Keratinocyte (primary cell): ENCODE data around the gene GTSF1L. TPM values are rescaled to one million over a fixed set of nuclear protein-coding genes. Genes with fewer than 3 reads are reported as not detected.

ENCODE experiments used
- DNase-seq: peaks from one replicate; pipeline ENCODE4 v3.0.0-alpha.2; 2011; ENCODE audit warnings: low read depth, missing footprints, low spot score
- FAIRE-seq: peaks from 2 replicates; lab custom pipeline; 2011; peaks lifted over from hg19 to GRCh38; lab: Jason Lieb, UNC
- H2AFZ ChIP-seq: 2 replicates; pipeline ENCODE4 v1.6.0; 2012; ENCODE audit warnings: low read length, control low read depth, inconsistent platforms; ENCODE audit not compliant: control insufficient read depth
- H3K27ac ChIP-seq: 2 replicates; pipeline ENCODE4 v1.5.1; 2011; ENCODE audit warnings: low read length; ENCODE audit not compliant: control insufficient read depth, insufficient read depth
- H3K27me3 ChIP-seq: 3 replicates; pipeline ENCODE4 v1.6.0; 2011; ENCODE audit warnings: low read length; ENCODE audit not compliant: control insufficient read depth, insufficient read depth; ENCODE audit errors: extremely low read depth
- H3K36me3 ChIP-seq, 2 experiments: 2 replicates in 1 of 2; 3 replicates in 1 of 2; pipeline ENCODE4 v1.5.1; 2011; ENCODE audit warnings: low read length in 2 of 2, mild to moderate bottlenecking in 1 of 2; ENCODE audit not compliant: control insufficient read depth in 2 of 2, insufficient read depth in 2 of 2; ENCODE audit errors: extremely low read depth in 1 of 2
- H3K4me1 ChIP-seq: 3 replicates; pipeline ENCODE4 v1.5.1; 2011; ENCODE audit warnings: low read length; ENCODE audit not compliant: control insufficient read depth, insufficient read depth; ENCODE audit errors: extremely low read depth
- H3K4me2 ChIP-seq: 3 replicates; pipeline ENCODE4 v1.6.0; 2011; ENCODE audit warnings: low read depth, low read length; ENCODE audit not compliant: control insufficient read depth, insufficient read depth; ENCODE audit errors: extremely low read depth
- H3K4me3 ChIP-seq, 3 experiments: fragments of 200-600 bp in 1 of 3; sonication (generic) in 1 of 3; 2 replicates in 2 of 3; 3 replicates in 1 of 3; pipeline ENCODE4 v1.5.1; 2011 to 2016; ENCODE audit warnings: low read length in 3 of 3, mild to moderate bottlenecking in 3 of 3, control low read depth in 2 of 3, inconsistent platforms in 1 of 3, low read depth in 1 of 3, mixed read lengths in 1 of 3, mixed run types in 1 of 3, moderate library complexity in 1 of 3; ENCODE audit not compliant: control insufficient read depth in 2 of 3, insufficient read depth in 2 of 3; ENCODE audit errors: extremely low read depth in 1 of 3
- H3K79me2 ChIP-seq: 2 replicates; pipeline ENCODE4 v1.6.0; 2012; ENCODE audit warnings: low read length; ENCODE audit not compliant: control insufficient read depth, insufficient read depth
- H3K9ac ChIP-seq: 3 replicates; pipeline ENCODE4 v1.6.0; 2011; ENCODE audit warnings: low read length; ENCODE audit not compliant: control insufficient read depth, insufficient read depth; ENCODE audit errors: extremely low read depth
- H3K9me1 ChIP-seq: 3 replicates; pipeline ENCODE4 v1.6.0; 2011; ENCODE audit warnings: low read length; ENCODE audit not compliant: control insufficient read depth, insufficient read depth; ENCODE audit errors: extremely low read depth
- H3K9me3 ChIP-seq: 2 replicates; pipeline ENCODE4 v1.5.1; 2012; ENCODE audit warnings: low read depth, low read length; ENCODE audit not compliant: control insufficient read depth
- H4K20me1 ChIP-seq: 3 replicates; pipeline ENCODE4 v1.6.0; 2011; ENCODE audit warnings: low read length; ENCODE audit not compliant: control insufficient read depth, insufficient read depth; ENCODE audit errors: extremely low read depth
- CTCF ChIP-seq, 3 experiments: IDR thresholded peaks in 1 of 3; conservative IDR thresholded peaks in 1 of 3; optimal IDR thresholded peaks in 1 of 3; 2 replicates in 2 of 3; 3 replicates in 1 of 3; pipeline versions ENCODE3 to v1.5.1; 2011; ENCODE audit warnings: low read length in 3 of 3, mild to moderate bottlenecking in 3 of 3, moderate library complexity in 2 of 3, control low read depth in 1 of 3, inconsistent platforms in 1 of 3; ENCODE audit not compliant: insufficient read depth in 2 of 3; ENCODE audit errors: extremely low read depth in 1 of 3
- EZH2 ChIP-seq: IDR thresholded peaks from one replicate; pipeline ENCODE4 v1.6.1; 2012; ENCODE audit warnings: inconsistent platforms, mild to moderate bottlenecking, low read length, moderate library complexity
- dilution Hi-C: fragments of 300-500 bp; cut with MboI; formaldehyde crosslinking; loops from one replicate; pipeline ENCODE4 v1.7.0; 2020; ENCODE audit warnings: low sequenced_read_pairs; ENCODE audit not compliant: extremely low pct_ligation_motif_present
- polyA plus RNA-seq, 5 experiments: library from polyadenylated mRNA; depleted of rRNA in 3 of 5; stranded (reverse) in 3 of 5; stranded (forward) in 1 of 5; unstranded in 1 of 5; fragments of >200 nt; gene quantifications; 1 replicate in 1 of 5; 2 replicates in 3 of 5; 3 replicates in 1 of 5; pipeline versions ENCODE4 v1.2.1 to v1.2.3, GENCODE V29; 2011 to 2012; ENCODE audit warnings: missing spikeins in 2 of 5, low read depth in 1 of 5, low replicate concordance in 1 of 5

The GTSF1L gene
- polyA plus RNA-seq, 1 donor (not counting 4 experiments of a cell fraction or from before 2014, with no cell fraction given): not detected

- no peak overlapping the region for H2AFZ ChIP-seq
- no peak overlapping the region for H3K27ac ChIP-seq
- dilution Hi-C loops: no loop called here
- H3K4me1 ChIP-seq: peaks cover 7% of the 10 kb centered on the region
- H4K20me1 ChIP-seq: no peaks in the 10 kb centered on the region
- H3K9ac ChIP-seq: no peak overlapping the region
- no peaks in the 10 kb centered on the region for H3K79me2 ChIP-seq
- H3K4me3 ChIP-seq: no peak overlapping the region
- FAIRE-seq: no peak
- H3K9me3 ChIP-seq: no peaks in the 10 kb centered on the region
- H3K9me1 ChIP-seq: no peaks in the 10 kb centered on the region
- H3K4me2 ChIP-seq: no peak overlapping the region
- H3K36me3 ChIP-seq: no peaks in the 10 kb centered on the region
- TF ChIP-seq CTCF (optimal IDR thresholded peaks at IDR 0.05 in 1 of 3, IDR thresholded peaks at IDR 0.05 in 1 of 3, conservative IDR thresholded peaks at IDR 0.05 in 1 of 3; ENCODE audit: extremely low read depth in 1 of 3, insufficient read depth in 2 of 3, low read length in 3 of 3): no peak
- no peak for TF ChIP-seq EZH2
- H3K27me3 ChIP-seq: peaks cover 16% of the 10 kb centered on the region
- no peak for DNase-seq
These were observed 44.8 kb upstream of the GTSF1L start for GRCh38 chr20:43771503-43772190.

GRCh38 chr20:43770342-43770741 is 43.5 kb upstream of the GTSF1L start:
- Histone ChIP-seq H3K36me3 (no peaks in the 10 kb centered on the region), H3K4me2 (no peak overlapping the region), H3K27me3 (peaks cover 27% of the 10 kb centered on the region), H3K9me1 (no peaks in the 10 kb centered on the region), H3K4me3 (no peak overlapping the region), H3K9ac (no peak overlapping the region), H3K9me3 (no peaks in the 10 kb centered on the region), H3K79me2 (no peaks in the 10 kb centered on the region), H2AFZ (no peak overlapping the region), H3K27ac (no peak overlapping the region), H3K4me1 (peaks cover 7% of the 10 kb centered on the region), H4K20me1 (no peaks in the 10 kb centered on the region)
- FAIRE-seq (no peak), DNase-seq (no peak)
- TF ChIP-seq EZH2: no peak
- dilution Hi-C loops: no loop called here
